ENCODE measurements around the gene NEURL4.
A peak's percentile ranks its signal among the peaks of the same experiment; 100 is the strongest.

DNA sequence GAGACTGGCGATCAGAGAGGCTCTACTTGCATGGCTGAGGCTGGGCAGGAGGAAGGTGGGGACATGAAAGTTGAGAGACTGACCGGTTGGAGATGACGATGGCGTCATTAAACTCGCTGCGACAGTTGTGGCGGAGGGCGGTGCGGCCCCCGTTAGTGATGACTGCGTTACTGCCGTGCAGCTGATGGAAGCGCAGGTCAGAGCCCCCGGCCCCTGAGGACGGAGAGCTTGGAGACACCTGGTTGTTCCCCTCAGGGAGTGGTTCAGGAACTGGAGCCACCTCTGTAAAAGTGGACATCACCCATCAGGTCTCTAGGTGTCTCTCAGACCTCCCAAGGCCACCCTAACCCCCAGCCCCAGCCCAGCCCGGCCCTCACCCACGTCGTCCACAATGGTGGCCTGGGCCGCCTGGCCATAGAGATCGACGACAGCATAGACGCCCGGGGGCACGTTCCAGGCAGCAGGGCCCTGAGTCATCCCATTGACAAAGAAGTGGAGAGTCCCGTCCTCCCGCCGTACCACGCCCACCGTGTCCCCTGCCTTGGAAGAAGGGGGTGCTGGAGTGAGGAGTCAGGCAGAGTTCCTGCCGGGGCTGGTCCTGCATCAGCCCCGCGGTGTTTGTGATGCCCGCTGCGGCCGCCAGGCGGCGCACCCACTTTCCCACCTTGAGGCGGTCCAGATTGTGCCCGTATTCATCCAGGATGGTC is 5.3 kb downstream of the NEURL4 start:
- TF ChIP-seq, protein P1, sequence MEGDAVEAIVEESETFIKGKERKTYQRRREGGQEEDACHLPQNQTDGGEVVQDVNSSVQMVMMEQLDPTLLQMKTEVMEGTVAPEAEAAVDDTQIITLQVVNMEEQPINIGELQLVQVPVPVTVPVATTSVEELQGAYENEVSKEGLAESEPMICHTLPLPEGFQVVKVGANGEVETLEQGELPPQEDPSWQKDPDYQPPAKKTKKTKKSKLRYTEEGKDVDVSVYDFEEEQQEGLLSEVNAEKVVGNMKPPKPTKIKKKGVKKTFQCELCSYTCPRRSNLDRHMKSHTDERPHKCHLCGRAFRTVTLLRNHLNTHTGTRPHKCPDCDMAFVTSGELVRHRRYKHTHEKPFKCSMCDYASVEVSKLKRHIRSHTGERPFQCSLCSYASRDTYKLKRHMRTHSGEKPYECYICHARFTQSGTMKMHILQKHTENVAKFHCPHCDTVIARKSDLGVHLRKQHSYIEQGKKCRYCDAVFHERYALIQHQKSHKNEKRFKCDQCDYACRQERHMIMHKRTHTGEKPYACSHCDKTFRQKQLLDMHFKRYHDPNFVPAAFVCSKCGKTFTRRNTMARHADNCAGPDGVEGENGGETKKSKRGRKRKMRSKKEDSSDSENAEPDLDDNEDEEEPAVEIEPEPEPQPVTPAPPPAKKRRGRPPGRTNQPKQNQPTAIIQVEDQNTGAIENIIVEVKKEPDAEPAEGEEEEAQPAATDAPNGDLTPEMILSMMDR (IDR thresholded peaks at IDR 0.05; ENCODE audit: low read depth, low read length), result peak; percentile 69
- TF ChIP-seq EZH2phosphoT487 (IDR thresholded peaks at IDR 0.05; ENCODE audit: low read depth), result no peak
